HCEC 1CT (cell line): ENCODE results near the gene ATP8B1.
A peak's percentile ranks its signal among the peaks of the same experiment; 100 is the strongest.
"Not testable (repeated sequence)": the region's sequence is repeated elsewhere in the genome, so short reads cannot be mapped to it uniquely, and the experiment has no call there.

Experiments used
- DNase-seq: peaks from one replicate; pipeline ENCODE4 v3.0.0-alpha.2; 2017

ATP8B1 gene

DNA sequence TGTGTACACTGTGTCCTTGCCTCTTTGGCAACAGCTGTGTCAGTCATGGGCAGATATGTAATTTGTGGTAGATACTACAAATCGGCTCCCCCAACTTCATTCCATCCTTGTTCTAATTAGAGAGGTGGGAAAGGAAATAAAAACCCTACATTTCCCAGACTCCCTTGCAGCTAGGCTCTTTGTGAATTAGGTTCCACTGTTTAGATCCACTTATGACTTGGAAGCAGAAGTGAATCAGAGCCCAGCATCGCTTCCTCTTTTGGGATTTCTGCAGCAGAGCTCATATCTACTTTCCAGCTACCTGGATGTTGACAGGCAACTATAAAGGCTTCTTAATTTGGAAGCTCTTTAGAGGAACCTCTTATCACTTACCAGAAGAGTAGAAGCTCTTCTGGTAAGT is 147.4 kb downstream of the ATP8B1 start:
- DNase-seq, result no peak

- no peak for DNase-seq
Observed at GRCh38 chr18:57651914-57652313, 151.2 kb downstream of the ATP8B1 start.

DNA sequence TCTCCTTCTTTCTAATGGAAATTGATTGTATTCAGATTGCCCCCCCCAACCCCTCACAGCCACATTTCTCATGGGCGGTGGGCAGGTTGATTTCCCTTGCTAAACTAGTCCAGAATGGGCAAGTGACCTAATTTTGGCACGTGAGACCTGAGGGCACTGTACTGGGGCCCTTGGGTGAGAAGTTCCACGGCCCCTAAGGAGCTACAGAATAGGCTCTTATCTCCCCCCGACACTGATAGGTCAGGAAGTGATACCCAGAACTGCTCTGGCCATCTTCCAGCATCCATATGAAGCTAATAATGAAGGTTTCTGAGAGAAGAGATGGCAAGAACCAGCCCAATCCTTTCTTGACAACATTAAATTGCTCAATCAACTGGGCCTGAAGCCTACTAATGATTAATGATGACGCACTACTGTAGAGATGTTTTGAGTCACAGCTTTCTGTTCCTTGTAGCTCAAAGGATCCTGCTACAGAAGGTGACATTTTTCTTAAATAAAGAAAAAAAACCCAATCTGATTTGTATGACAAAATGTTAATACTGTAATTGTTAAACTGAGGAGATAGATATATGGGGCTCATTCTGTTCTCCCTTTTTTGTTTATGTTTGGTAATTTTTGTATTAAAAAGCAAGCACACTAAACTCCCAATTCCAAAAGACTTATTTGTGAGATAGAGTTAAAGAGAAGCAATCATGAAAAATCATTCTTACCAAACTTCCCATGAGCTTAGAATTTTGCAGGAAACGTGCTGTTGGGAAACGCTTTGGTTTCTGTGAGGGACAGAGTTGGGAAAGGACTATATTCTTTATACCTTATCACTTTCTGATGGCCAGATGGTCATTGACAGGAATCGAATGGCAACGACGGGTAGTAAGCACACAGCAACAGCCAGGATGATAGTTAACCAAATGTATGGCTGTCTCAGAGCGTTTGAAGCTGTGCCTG is 153.3 kb downstream of the ATP8B1 start:
- DNase-seq, result peak; percentile 92

DNA sequence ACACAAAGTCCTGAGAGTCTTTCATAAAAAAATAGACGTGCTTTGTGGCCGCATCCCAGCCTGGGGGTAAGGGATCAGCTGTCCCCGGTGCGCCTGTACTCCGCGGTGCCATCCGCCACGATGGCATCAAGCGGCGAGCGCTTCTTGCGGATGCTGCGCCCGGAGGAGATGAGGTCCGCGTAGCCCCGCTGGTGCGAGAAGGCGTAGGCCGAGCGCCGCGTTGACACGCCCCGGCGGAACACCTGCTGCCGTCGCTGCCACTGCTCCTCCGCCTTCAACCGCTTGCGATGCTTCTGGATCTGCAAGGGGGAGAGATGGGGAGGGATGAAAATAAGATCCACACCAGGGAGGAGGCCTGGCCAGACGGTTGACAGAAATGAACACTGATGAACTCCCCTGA is 154.7 kb downstream of the ATP8B1 start:
- no peak for DNase-seq

DNA sequence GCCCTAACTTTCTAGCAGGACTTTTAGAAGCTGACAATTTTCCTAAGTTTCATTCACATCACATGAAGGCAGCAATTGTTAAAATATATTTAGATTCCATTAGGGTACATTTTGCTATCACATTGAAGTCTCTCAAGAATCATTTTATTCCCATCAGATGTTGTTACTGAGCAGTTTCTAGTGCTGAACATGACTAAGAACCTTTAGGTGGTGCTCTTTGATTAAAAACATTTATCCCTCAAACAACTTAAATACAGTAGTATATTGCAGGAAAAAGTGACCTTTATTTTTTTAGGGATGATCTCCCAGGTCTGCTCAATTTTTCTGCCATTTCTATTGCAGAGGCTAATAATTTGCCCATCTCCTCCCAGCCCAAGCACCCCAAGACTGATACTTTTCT is 158.6 kb downstream of the ATP8B1 start:
- no peak for DNase-seq

- not testable (repeated sequence) for DNase-seq
Observed at GRCh38 chr18:57643726-57644125, 159.4 kb downstream of the ATP8B1 start.

DNA sequence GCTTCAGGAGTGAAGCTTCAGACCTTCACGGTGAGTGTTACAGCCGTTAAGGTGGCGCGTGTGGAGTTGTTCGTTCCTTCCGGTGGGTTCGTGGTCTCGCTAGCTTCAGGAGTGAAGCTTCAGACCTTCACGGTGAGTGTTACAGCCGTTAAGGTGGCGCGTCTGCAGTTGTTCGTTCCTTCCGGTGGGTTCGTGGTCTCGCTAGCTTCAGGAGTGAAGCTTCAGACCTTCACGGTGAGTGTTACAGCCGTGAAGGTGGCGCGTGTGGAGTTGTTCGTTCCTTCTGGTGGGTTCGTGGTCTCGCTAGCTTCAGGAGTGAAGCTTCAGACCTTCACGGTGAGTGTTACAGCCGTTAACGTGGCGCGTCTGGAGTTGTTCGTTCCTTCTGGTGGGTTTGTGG is 160.7 kb downstream of the ATP8B1 start:
- DNase-seq, result not testable (repeated sequence)

DNA sequence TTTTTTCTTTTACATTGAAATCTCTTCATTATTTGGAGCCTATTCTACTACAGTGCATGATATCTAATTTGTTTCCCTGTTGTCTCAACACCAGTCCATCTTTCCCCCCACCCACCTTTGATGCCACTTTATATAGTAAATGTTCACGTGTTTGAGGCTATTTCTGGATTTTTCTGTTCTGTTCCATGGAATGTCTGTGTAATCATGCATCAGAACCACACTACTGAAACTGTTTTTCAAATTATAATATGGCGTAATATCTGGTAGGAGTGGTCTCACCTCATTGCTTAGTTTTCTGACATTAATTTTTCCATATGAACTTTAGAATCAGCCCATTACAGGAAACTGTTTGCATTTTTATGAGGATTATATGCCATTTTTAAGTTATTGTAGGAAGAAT is 162.4 kb downstream of the ATP8B1 start:
- peak; percentile 21 for DNase-seq

DNA sequence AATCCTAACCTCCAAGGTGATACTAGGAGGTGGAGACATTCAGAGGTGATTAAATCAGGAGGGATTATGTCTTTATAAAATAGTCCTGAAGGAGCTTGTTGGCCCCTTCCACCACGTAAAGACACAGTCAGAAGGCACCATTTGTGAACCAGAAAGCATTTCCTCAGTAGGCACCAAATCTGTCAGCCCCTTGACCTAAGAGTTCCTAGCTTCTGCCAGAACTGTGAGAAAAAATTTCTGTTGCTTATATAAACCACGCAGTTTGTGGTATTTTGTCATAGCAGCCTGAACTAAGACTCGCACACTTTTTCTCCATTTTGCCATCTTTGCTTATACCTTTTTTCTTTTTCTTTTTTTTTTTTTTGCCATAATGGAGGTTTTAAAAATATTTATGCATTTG is 162.9 kb downstream of the ATP8B1 start:
- DNase-seq, result no peak

GRCh38 chr18:57635003-57635822 is 167.9 kb downstream of the ATP8B1 start:
- no peak for DNase-seq

DNA sequence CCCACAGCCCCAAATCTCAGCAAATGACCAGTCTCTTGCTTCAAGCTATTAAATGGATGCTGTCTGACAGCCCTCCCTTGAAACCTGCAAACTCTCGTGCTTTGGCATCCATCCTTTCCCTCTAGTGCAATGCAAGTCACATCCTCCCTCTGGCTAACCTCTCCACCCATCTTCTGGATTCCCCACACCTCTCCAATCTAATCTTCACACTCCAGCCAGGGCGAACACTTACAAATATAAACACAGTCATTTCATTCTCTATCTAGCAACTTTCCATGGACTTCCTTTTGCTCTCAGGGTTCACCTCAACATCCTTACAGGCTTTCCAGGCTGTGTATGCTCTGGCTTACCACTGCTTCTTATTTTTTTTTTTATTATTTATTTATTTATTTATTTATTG is 171.4 kb downstream of the ATP8B1 start:
- no peak for DNase-seq

GRCh38 chr18:57630754-57631595 is 172.1 kb downstream of the ATP8B1 start:
- DNase-seq, result no peak

GRCh38 chr18:57630002-57630753 is 172.9 kb downstream of the ATP8B1 start:
- DNase-seq, result peak; percentile 99

- DNase-seq, result no peak
Observed at GRCh38 chr18:57629422-57629821, 173.7 kb downstream of the ATP8B1 start.

GRCh38 chr18:57627488-57627887 is 175.6 kb downstream of the ATP8B1 start:
- DNase-seq, result peak; percentile 57

DNA sequence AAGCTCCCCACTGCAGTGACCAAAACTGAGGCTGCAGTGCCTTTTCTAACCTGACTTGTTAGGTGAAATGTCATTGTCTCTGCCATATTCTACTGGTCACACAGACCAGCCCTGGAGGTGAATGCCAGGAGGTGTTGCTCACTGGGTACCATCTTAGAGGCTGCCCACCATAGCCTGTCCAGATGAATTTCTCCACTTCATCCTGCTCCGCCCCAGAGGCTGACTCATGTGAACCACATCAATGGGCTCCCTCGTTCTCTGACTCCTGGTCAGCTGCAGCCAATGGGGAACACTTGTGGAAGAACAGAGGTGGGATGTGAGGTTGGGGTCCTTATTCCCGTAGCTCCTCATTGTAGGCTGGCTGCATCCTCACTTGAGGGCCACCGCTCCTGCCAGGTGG is 178.1 kb downstream of the ATP8B1 start:
- DNase-seq, result peak; percentile 51

- no peak for DNase-seq
Observed at GRCh38 chr18:57621246-57621604, 181.9 kb downstream of the ATP8B1 start.

- no peak for DNase-seq
Observed at GRCh38 chr18:57619876-57620275, 183.2 kb downstream of the ATP8B1 start.

- no peak for DNase-seq
Observed at GRCh38 chr18:57618910-57619309, 184.2 kb downstream of the ATP8B1 start.

DNA sequence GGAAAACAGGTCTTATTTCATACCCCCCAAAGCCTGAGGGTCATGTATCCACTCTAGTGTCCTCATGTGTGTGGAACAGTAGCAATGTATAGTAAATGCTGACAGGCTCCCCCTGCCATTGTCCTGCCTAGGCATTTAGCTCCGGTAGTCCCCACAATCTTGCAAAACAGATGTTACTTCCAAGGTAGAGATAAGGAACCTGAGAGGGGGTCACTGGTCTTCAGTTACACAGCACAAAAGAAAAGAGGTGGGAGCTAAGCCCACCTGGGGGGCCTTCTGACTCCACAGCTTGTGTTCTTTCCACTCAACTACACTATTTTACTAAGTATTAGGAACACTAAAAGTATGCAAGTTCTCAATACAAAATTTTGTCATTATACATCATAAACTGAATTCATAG is 199.2 kb downstream of the ATP8B1 start:
- DNase-seq, result no peak
